ENCODE results near the gene SFMBT2.
"Not testable (repeated sequence)": the region's sequence is repeated elsewhere in the genome, so short reads cannot be mapped to it uniquely, and the experiment has no call there.

SFMBT2 gene

GRCh38 chr10:7192061-7192460, 218.8 kb downstream of the SFMBT2 start:
- Histone ChIP-seq H3K4me3 (IDR thresholded peaks at IDR 0.05; ENCODE audit: insufficient read depth, low read depth, low read length) (no peak overlapping the region), H4K20me1 (ENCODE audit: insufficient read depth) (no peaks in the 10 kb centered on the region), H3K4me1 (ENCODE audit: low read depth, poor library complexity, severe bottlenecking) (no peaks in the 10 kb centered on the region), H3K79me2 (ENCODE audit: insufficient read depth, low read depth) (no peaks in the 10 kb centered on the region), H3K9ac (no peak overlapping the region), H3K27me3 (ENCODE audit: insufficient read depth, low read depth) (no peaks in the 10 kb centered on the region), H2AFZ (ENCODE audit: low read depth) (no peak overlapping the region), H3K27ac (no peak overlapping the region), H3K4me2 (no peak overlapping the region), H3K36me3 (ENCODE audit: insufficient read depth) (no peaks in the 10 kb centered on the region; the same call in 1 of the 2 replicates)
- TF ChIP-seq CTCF (conservative IDR thresholded peaks at IDR 0.05; ENCODE audit: low read depth, low read length): no peak

GRCh38 chr10:7190772-7191171, 220.1 kb downstream of the SFMBT2 start:
- H3K27me3 ChIP-seq (ENCODE audit: insufficient read depth, low read depth); H3K9ac ChIP-seq; H3K4me1 ChIP-seq (ENCODE audit: low read depth, poor library complexity, severe bottlenecking); H4K20me1 ChIP-seq (ENCODE audit: insufficient read depth); H3K27ac ChIP-seq; H3K36me3 ChIP-seq (ENCODE audit: insufficient read depth); H3K4me3 ChIP-seq (IDR thresholded peaks at IDR 0.05; ENCODE audit: insufficient read depth, low read depth, low read length); H3K4me2 ChIP-seq; H2AFZ ChIP-seq (ENCODE audit: low read depth); H3K79me2 ChIP-seq (ENCODE audit: insufficient read depth, low read depth): not testable (repeated sequence)

GRCh38 chr10:7189909-7190308, 220.9 kb downstream of the SFMBT2 start:
- Histone ChIP-seq H3K79me2 (ENCODE audit: insufficient read depth, low read depth) (no peaks in the 10 kb centered on the region), H3K9ac (no peak overlapping the region), H3K36me3 (ENCODE audit: insufficient read depth) (peaks cover 4% of the 10 kb centered on the region; the same call in 1 of the 2 replicates), H3K4me2 (no peak overlapping the region), H3K4me3 (IDR thresholded peaks at IDR 0.05; ENCODE audit: insufficient read depth, low read depth, low read length) (no peak overlapping the region), H3K27me3 (ENCODE audit: insufficient read depth, low read depth) (no peaks in the 10 kb centered on the region), H3K4me1 (ENCODE audit: low read depth, poor library complexity, severe bottlenecking) (no peaks in the 10 kb centered on the region), H3K27ac (no peak overlapping the region), H4K20me1 (ENCODE audit: insufficient read depth) (no peaks in the 10 kb centered on the region), H2AFZ (ENCODE audit: low read depth) (no peak overlapping the region)
- TF ChIP-seq CTCF (conservative IDR thresholded peaks at IDR 0.05; ENCODE audit: low read depth, low read length): no peak

GRCh38 chr10:7188456-7189050, 222.3 kb downstream of the SFMBT2 start:
- no peaks in the 10 kb centered on the region for H4K20me1 ChIP-seq (ENCODE audit: insufficient read depth)
- no peaks in the 10 kb centered on the region for H3K4me1 ChIP-seq (ENCODE audit: low read depth, poor library complexity, severe bottlenecking)

More at GRCh38 chr10:7188456-7189050, 222.3 kb downstream of the SFMBT2 start:
- TF ChIP-seq CTCF (conservative IDR thresholded peaks at IDR 0.05; ENCODE audit: low read depth, low read length): no peak
- no peak overlapping the region for H3K4me3 ChIP-seq (IDR thresholded peaks at IDR 0.05; ENCODE audit: insufficient read depth, low read depth, low read length)
- H3K9ac ChIP-seq: no peak overlapping the region
- no peak overlapping the region for H3K4me2 ChIP-seq
- no peaks in the 10 kb centered on the region for H3K79me2 ChIP-seq (ENCODE audit: insufficient read depth, low read depth)
- H3K27me3 ChIP-seq (ENCODE audit: insufficient read depth, low read depth): no peaks in the 10 kb centered on the region
- H2AFZ ChIP-seq (ENCODE audit: low read depth): no peak overlapping the region
- no peak overlapping the region for H3K27ac ChIP-seq
- H3K36me3 ChIP-seq (ENCODE audit: insufficient read depth): peaks cover 4% of the 10 kb centered on the region; the same call in 1 of the 2 replicates

Data from KMS-11 (cell line).